ENCODE data around the gene FBXO47.

FBXO47 gene

DNA sequence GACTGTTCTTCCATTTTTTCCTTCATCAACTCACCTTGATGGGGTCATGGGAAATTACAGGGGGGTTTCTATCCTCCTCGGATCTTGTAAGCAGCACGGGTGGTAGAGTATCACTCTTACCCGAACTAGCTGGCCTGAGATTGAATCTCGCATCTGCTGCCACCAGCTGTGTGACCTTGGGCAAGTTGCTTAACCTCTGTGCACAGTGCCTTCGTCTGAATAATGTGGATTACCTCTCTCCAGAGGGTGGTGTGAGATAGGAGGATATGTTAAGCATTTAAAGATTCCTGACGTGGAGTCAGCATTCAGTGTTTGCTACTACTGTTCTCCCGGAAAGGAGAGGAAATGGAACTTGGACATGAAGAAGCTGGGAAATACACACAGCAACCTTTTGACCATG is 72.9 kb downstream of the FBXO47 start:
- no peaks in the 10 kb centered on the region for H3K9me2 ChIP-seq (replicated peaks; ENCODE audit: control insufficient read depth, low read length)
- no peak overlapping the region for H3K4me2 ChIP-seq (ENCODE audit: low read length)
- H3K27ac ChIP-seq (ENCODE audit: low read depth, low read length): no peak overlapping the region
- H3K4me3 ChIP-seq (ENCODE audit: low read length): no peak overlapping the region
- H3K36me3 ChIP-seq (ENCODE audit: control insufficient read depth, low read length): peaks cover 48% of the 10 kb centered on the region
- peaks cover 6% of the 10 kb centered on the region; the same call in 1 of the 2 replicates for H3K79me2 ChIP-seq (ENCODE audit: control insufficient read depth, low read length)
- H4K20me1 ChIP-seq (ENCODE audit: control insufficient read depth, insufficient read depth, low read depth, low read length): no peaks in the 10 kb centered on the region
- peaks cover 30% of the 10 kb centered on the region for H3K4me1 ChIP-seq (ENCODE audit: control insufficient read depth, low read length)
- no peaks in the 10 kb centered on the region for H3K9me3 ChIP-seq (ENCODE audit: control insufficient read depth, insufficient read depth, low read length)
- no peaks in the 10 kb centered on the region for H3K27me3 ChIP-seq (ENCODE audit: control insufficient read depth, low read length)
- no peak for TF ChIP-seq EZH2phosphoT487 (IDR thresholded peaks at IDR 0.05; ENCODE audit: borderline replicate concordance, low read length)
- TF ChIP-seq, protein P1, sequence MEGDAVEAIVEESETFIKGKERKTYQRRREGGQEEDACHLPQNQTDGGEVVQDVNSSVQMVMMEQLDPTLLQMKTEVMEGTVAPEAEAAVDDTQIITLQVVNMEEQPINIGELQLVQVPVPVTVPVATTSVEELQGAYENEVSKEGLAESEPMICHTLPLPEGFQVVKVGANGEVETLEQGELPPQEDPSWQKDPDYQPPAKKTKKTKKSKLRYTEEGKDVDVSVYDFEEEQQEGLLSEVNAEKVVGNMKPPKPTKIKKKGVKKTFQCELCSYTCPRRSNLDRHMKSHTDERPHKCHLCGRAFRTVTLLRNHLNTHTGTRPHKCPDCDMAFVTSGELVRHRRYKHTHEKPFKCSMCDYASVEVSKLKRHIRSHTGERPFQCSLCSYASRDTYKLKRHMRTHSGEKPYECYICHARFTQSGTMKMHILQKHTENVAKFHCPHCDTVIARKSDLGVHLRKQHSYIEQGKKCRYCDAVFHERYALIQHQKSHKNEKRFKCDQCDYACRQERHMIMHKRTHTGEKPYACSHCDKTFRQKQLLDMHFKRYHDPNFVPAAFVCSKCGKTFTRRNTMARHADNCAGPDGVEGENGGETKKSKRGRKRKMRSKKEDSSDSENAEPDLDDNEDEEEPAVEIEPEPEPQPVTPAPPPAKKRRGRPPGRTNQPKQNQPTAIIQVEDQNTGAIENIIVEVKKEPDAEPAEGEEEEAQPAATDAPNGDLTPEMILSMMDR (IDR thresholded peaks at IDR 0.05; ENCODE audit: low read depth, low read length, poor library complexity, severe bottlenecking): no peak
- H3F3A ChIP-seq (ENCODE audit: control insufficient read depth, insufficient read depth): peaks cover 7% of the 10 kb centered on the region; the same call in 1 of the 2 replicates

DNA sequence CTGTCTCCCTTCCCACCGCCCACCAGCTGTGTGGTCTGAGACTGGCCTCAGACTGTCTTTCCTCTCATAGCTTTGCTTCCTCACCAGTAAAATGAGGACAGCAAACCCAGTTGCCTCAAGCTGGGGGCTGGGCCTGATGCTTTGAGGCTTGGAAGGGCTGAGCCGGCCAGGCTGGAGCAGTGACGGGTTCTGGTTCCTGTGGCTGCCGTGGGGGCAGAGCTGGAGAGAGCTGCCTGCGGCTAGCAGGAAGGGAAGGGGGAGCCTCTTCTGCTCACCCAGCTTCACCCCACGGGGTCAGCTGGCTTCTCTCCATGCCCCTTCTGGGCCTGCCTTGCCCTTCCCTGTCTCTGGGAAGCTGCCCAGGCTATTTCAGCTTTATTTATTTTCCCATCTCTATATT is 73.6 kb downstream of the FBXO47 start:
- Histone ChIP-seq H3K4me2 (ENCODE audit: low read length) (no peak overlapping the region), H3K4me3 (ENCODE audit: low read length) (no peak overlapping the region), H3F3A (ENCODE audit: control insufficient read depth, insufficient read depth) (peaks cover 7% of the 10 kb centered on the region; the same call in 1 of the 2 replicates), H3K9me2 (replicated peaks; ENCODE audit: control insufficient read depth, low read length) (no peaks in the 10 kb centered on the region), H3K27me3 (ENCODE audit: control insufficient read depth, low read length) (no peaks in the 10 kb centered on the region), H3K9me3 (ENCODE audit: control insufficient read depth, insufficient read depth, low read length) (no peaks in the 10 kb centered on the region), H3K4me1 (ENCODE audit: control insufficient read depth, low read length) (peaks cover 23% of the 10 kb centered on the region), H3K36me3 (ENCODE audit: control insufficient read depth, low read length) (peaks cover 47% of the 10 kb centered on the region), H3K79me2 (ENCODE audit: control insufficient read depth, low read length) (0 out of 2 replicates have a peak, but pooled peaks cover 2% of the 10 kb centered on the region), H4K20me1 (ENCODE audit: control insufficient read depth, insufficient read depth, low read depth, low read length) (no peaks in the 10 kb centered on the region), H3K27ac (ENCODE audit: low read depth, low read length) (no peak overlapping the region)
- no peak for TF ChIP-seq EZH2phosphoT487 (IDR thresholded peaks at IDR 0.05; ENCODE audit: borderline replicate concordance, low read length)
- TF ChIP-seq, protein P1 (IDR thresholded peaks at IDR 0.05; ENCODE audit: low read depth, low read length, poor library complexity, severe bottlenecking): no peak

DNA sequence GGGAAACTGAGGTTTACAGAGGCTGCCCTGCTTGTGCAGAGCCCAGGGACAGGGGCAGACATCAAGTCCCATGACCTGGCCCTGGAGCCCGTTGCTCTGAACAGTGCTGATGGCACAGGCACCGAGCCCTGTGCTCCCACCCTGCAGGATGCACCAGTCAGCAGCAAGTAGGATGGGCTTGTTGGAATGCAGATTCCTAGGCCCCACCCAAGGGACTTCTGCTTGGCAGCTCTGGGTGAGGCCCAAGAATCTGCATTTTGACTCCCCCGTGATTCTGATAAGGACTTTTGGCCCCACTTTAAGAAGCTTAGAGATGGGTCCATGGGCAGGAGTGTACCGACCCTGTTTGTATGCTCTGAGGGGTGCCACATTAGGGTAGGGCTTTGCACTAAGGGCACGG is 74.1 kb downstream of the FBXO47 start:
- Histone ChIP-seq H3K79me2 (ENCODE audit: control insufficient read depth, low read length) (0 out of 2 replicates have a peak, but pooled peaks cover 2% of the 10 kb centered on the region), H3K27me3 (ENCODE audit: control insufficient read depth, low read length) (no peaks in the 10 kb centered on the region), H4K20me1 (ENCODE audit: control insufficient read depth, insufficient read depth, low read depth, low read length) (no peaks in the 10 kb centered on the region), H3K27ac (ENCODE audit: low read depth, low read length) (no peak overlapping the region), H3K9me2 (replicated peaks; ENCODE audit: control insufficient read depth, low read length) (no peaks in the 10 kb centered on the region), H3K4me3 (ENCODE audit: low read length) (no peak overlapping the region), H3K4me1 (ENCODE audit: control insufficient read depth, low read length) (peaks cover 18% of the 10 kb centered on the region), H3K36me3 (ENCODE audit: control insufficient read depth, low read length) (peaks cover 44% of the 10 kb centered on the region), H3K4me2 (ENCODE audit: low read length) (no peak overlapping the region), H3K9me3 (ENCODE audit: control insufficient read depth, insufficient read depth, low read length) (no peaks in the 10 kb centered on the region), H3F3A (ENCODE audit: control insufficient read depth, insufficient read depth) (peaks cover 5% of the 10 kb centered on the region; the same call in 1 of the 2 replicates)
- TF ChIP-seq, protein P1 (IDR thresholded peaks at IDR 0.05; ENCODE audit: low read depth, low read length, poor library complexity, severe bottlenecking): no peak
- no peak for TF ChIP-seq EZH2phosphoT487 (IDR thresholded peaks at IDR 0.05; ENCODE audit: borderline replicate concordance, low read length)
